ENCODE results near the gene DNMT3B.

DNA sequence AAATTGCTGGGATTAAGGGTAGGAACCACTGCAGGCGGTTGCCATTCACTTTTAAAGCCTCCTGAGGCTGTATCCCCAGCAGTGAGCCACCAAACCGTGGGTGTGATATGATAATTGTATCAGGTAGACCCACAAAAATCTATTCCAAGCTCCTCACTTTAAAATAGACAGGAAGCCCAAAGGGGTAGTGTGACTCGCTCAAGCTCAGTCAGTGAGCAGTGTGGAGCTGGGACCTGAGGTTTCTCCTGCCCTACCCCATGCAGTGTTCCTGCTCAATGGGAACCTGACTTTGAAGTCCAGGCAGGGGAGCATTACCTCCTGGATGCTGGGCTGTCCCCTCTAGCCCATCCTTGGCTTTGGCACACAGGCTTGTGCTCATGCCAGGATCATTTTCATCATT lies 42.6 kb downstream of the DNMT3B start:
- no peak for TF ChIP-seq EZH2phosphoT487 (conservative IDR thresholded peaks at IDR 0.05; ENCODE audit: low read length)
- TF ChIP-seq, protein P1, sequence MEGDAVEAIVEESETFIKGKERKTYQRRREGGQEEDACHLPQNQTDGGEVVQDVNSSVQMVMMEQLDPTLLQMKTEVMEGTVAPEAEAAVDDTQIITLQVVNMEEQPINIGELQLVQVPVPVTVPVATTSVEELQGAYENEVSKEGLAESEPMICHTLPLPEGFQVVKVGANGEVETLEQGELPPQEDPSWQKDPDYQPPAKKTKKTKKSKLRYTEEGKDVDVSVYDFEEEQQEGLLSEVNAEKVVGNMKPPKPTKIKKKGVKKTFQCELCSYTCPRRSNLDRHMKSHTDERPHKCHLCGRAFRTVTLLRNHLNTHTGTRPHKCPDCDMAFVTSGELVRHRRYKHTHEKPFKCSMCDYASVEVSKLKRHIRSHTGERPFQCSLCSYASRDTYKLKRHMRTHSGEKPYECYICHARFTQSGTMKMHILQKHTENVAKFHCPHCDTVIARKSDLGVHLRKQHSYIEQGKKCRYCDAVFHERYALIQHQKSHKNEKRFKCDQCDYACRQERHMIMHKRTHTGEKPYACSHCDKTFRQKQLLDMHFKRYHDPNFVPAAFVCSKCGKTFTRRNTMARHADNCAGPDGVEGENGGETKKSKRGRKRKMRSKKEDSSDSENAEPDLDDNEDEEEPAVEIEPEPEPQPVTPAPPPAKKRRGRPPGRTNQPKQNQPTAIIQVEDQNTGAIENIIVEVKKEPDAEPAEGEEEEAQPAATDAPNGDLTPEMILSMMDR (IDR thresholded peaks at IDR 0.05; ENCODE audit: insufficient read depth, low read length, poor library complexity, severe bottlenecking): no peak
